ENCODE measurements around the gene ABAT. TPM values are rescaled to one million over a fixed set of nuclear protein-coding genes. Genes with fewer than 3 reads are reported as not detected.
A peak's percentile ranks its signal among the peaks of the same experiment; 100 is the strongest.

Gene ABAT
- total RNA-seq, 2 experiments from 2014 or later: 5.4 to 6.0 TPM

- DNase-seq (no peak), ATAC-seq (ENCODE audit: low read depth) (no peak)
- no peak overlapping the region for H3K4me3 Mint-ChIP-seq
- H3K9me3 Mint-ChIP-seq: no peaks in the 10 kb centered on the region
- H3K36me3 Mint-ChIP-seq: no peaks in the 10 kb centered on the region
- no peaks in the 10 kb centered on the region for H3K4me1 Mint-ChIP-seq
- POLR2A ChIA-PET: no interaction called here
- no peaks in the 10 kb centered on the region for H3K27me3 Mint-ChIP-seq
- H3K27ac Mint-ChIP-seq: no peak overlapping the region
Observed at GRCh38 chr16:8661703-8662102, 12.7 kb upstream of the ABAT start.

GRCh38 chr16:8663192-8664089, 11.0 kb upstream of the ABAT start:
- H3K27me3 Mint-ChIP-seq: no peaks in the 10 kb centered on the region
- no peak for DNase-seq
- no peak overlapping the region for H3K27ac Mint-ChIP-seq
- H3K9me3 Mint-ChIP-seq: no peaks in the 10 kb centered on the region
- no peak for ATAC-seq (ENCODE audit: low read depth)
- H3K4me1 Mint-ChIP-seq: no peaks in the 10 kb centered on the region
- no peak overlapping the region for H3K4me3 Mint-ChIP-seq
- POLR2A ChIA-PET: no interaction called here
- H3K36me3 Mint-ChIP-seq: no peaks in the 10 kb centered on the region

- Mint-ChIP-seq H3K36me3 (no peaks in the 10 kb centered on the region), H3K4me3 (no peak overlapping the region), H3K4me1 (no peaks in the 10 kb centered on the region), H3K9me3 (no peaks in the 10 kb centered on the region), H3K27ac (no peak overlapping the region), H3K27me3 (no peaks in the 10 kb centered on the region)
- POLR2A ChIA-PET: no interaction called here
- DNase-seq: no peak
- no peak for ATAC-seq (ENCODE audit: low read depth)
Observed at GRCh38 chr16:8665529-8665928, 8.9 kb upstream of the ABAT start.

- POLR2A ChIA-PET: interaction anchor here (0.6 kb wide), 2 partner anchors 298 to 462 kb away, joined by 3 read pairs; no protein-coding TSS in a partner anchor
Observed at GRCh38 chr16:8667492-8667891, 6.9 kb upstream of the ABAT start.

GRCh38 chr16:8668113-8668512, 6.3 kb upstream of the ABAT start:
- Mint-ChIP-seq H3K27ac (no peak overlapping the region), H3K4me3 (no peak overlapping the region), H3K4me1 (no peaks in the 10 kb centered on the region), H3K9me3 (no peaks in the 10 kb centered on the region), H3K36me3 (no peaks in the 10 kb centered on the region), H3K27me3 (no peaks in the 10 kb centered on the region)
- POLR2A ChIA-PET: no interaction called here
- no peak for DNase-seq
- no peak for ATAC-seq (ENCODE audit: low read depth)

More at GRCh38 chr16:8667492-8667891, 6.9 kb upstream of the ABAT start:
- DNase-seq: no peak
- Mint-ChIP-seq H3K4me3 (no peak overlapping the region), H3K27me3 (no peaks in the 10 kb centered on the region), H3K27ac (no peak overlapping the region), H3K36me3 (no peaks in the 10 kb centered on the region), H3K4me1 (no peaks in the 10 kb centered on the region), H3K9me3 (no peaks in the 10 kb centered on the region)
- ATAC-seq (ENCODE audit: low read depth): no peak

GRCh38 chr16:8669481-8669880, 4.9 kb upstream of the ABAT start:
- ATAC-seq (ENCODE audit: low read depth) (no peak), DNase-seq (no peak)
- Mint-ChIP-seq H3K4me3 (no peak overlapping the region), H3K27ac (no peak overlapping the region), H3K9me3 (no peaks in the 10 kb centered on the region), H3K36me3 (no peaks in the 10 kb centered on the region), H3K4me1 (peaks cover under 1% of the 10 kb centered on the region), H3K27me3 (no peaks in the 10 kb centered on the region)
- POLR2A ChIA-PET: interaction anchor here (0.7 kb wide), 1 partner anchor 146 kb away, joined by 3 read pairs; no protein-coding TSS in a partner anchor

GRCh38 chr16:8670014-8670560, 4.3 kb upstream of the ABAT start:
- H3K27ac Mint-ChIP-seq: no peak overlapping the region
- DNase-seq (no peak), ATAC-seq (ENCODE audit: low read depth) (no peak)
- peaks cover 3% of the 10 kb centered on the region for H3K4me1 Mint-ChIP-seq
- no peaks in the 10 kb centered on the region for H3K9me3 Mint-ChIP-seq
- peaks cover 2% of the 10 kb centered on the region for H3K27me3 Mint-ChIP-seq
- H3K4me3 Mint-ChIP-seq: no peak overlapping the region
- POLR2A ChIA-PET: no interaction called here
- H3K36me3 Mint-ChIP-seq: no peaks in the 10 kb centered on the region

- Mint-ChIP-seq H3K4me3 (peak overlapping the region; percentile 85), H3K36me3 (no peaks in the 10 kb centered on the region), H3K9me3 (no peaks in the 10 kb centered on the region), H3K27me3 (peaks cover 4% of the 10 kb centered on the region), H3K4me1 (peaks cover 11% of the 10 kb centered on the region), H3K27ac (no peak overlapping the region)
- ATAC-seq (ENCODE audit: low read depth) (peak; percentile 52), DNase-seq (no peak)
- POLR2A ChIA-PET: interaction anchor here (0.6 to 1.4 kb wide), 4 partner anchors 47 to 206 kb away, joined by 3 to 4 read pairs (median 4); partner anchors contain the start of genes PMM2 and TMEM186
Observed at GRCh38 chr16:8673611-8674412, 605 bp upstream of the ABAT start.

GRCh38 chr16:8675183-8676159, 1.1 kb downstream of the ABAT start:
- peak; percentile 31 for DNase-seq
- Mint-ChIP-seq H3K27me3 (peaks cover 4% of the 10 kb centered on the region), H3K4me3 (peak overlapping the region; percentile 85), H3K36me3 (peaks cover 5% of the 10 kb centered on the region), H3K4me1 (peaks cover 11% of the 10 kb centered on the region), H3K27ac (peak overlapping the region; percentile 77), H3K9me3 (peaks cover 4% of the 10 kb centered on the region)
- POLR2A ChIA-PET: interaction anchor here (1.5 kb wide), 1 partner anchor 192 kb away, joined by 5 read pairs; no protein-coding TSS in a partner anchor
- no peak for ATAC-seq (ENCODE audit: low read depth)

GRCh38 chr16:8676160-8676547, 1.7 kb downstream of the ABAT start:
- ATAC-seq (ENCODE audit: low read depth) (no peak), DNase-seq (no peak)
- peaks cover 4% of the 10 kb centered on the region for H3K27me3 Mint-ChIP-seq
- H3K9me3 Mint-ChIP-seq: peaks cover 4% of the 10 kb centered on the region
- H3K27ac Mint-ChIP-seq: no peak overlapping the region
- POLR2A ChIA-PET: no interaction called here
- H3K4me1 Mint-ChIP-seq: peaks cover 11% of the 10 kb centered on the region
- H3K4me3 Mint-ChIP-seq: no peak overlapping the region
- H3K36me3 Mint-ChIP-seq: peaks cover 5% of the 10 kb centered on the region

GRCh38 chr16:8676737-8677375, 2.4 kb downstream of the ABAT start:
- H3K4me1 Mint-ChIP-seq: peaks cover 11% of the 10 kb centered on the region
- POLR2A ChIA-PET: no interaction called here
- peaks cover 4% of the 10 kb centered on the region for H3K9me3 Mint-ChIP-seq
- no peak for ATAC-seq (ENCODE audit: low read depth)
- no peak for DNase-seq
- no peak overlapping the region for H3K27ac Mint-ChIP-seq
- H3K36me3 Mint-ChIP-seq: peaks cover 5% of the 10 kb centered on the region
- no peak overlapping the region for H3K4me3 Mint-ChIP-seq
- peaks cover 4% of the 10 kb centered on the region for H3K27me3 Mint-ChIP-seq

GRCh38 chr16:8677481-8677880, 3.1 kb downstream of the ABAT start:
- POLR2A ChIA-PET: interaction anchor here (0.5 kb wide), 1 partner anchor 237 kb away, joined by 3 read pairs; no protein-coding TSS in a partner anchor
- DNase-seq: no peak
- Mint-ChIP-seq H3K27me3 (peaks cover 4% of the 10 kb centered on the region), H3K27ac (no peak overlapping the region), H3K36me3 (peaks cover 5% of the 10 kb centered on the region), H3K9me3 (peaks cover 4% of the 10 kb centered on the region), H3K4me1 (peaks cover 11% of the 10 kb centered on the region), H3K4me3 (no peak overlapping the region)
- no peak for ATAC-seq (ENCODE audit: low read depth)
